Testis (tissue), 3 donors: ENCODE results near the gene FOXP4. TPM values are rescaled to one million over a fixed set of nuclear protein-coding genes. Genes with fewer than 3 reads are reported as not detected.

Experiments used
- DNase-seq: peaks from one replicate; pipeline ENCODE4 v3.0.0-alpha.2; 2019
- H3K27ac ChIP-seq, 2 donors: fragments of 200-600 bp; sonication (generic); one replicate each; pipeline ENCODE4 v1.5.1; 2019
- H3K27me3 ChIP-seq: fragments of 200-600 bp; sonication (generic); one replicate; pipeline ENCODE4 v1.5.1; 2019
- H3K36me3 ChIP-seq: fragments of 200-600 bp; sonication (generic); one replicate; pipeline ENCODE4 v1.5.1; 2017; ENCODE audit warnings: low read depth; ENCODE audit errors: missing control alignments
- H3K4me1 ChIP-seq: fragments of 200-600 bp; sonication (generic); one replicate; pipeline ENCODE4 v1.5.1; 2019
- H3K4me3 ChIP-seq, 2 donors: fragments of 200-600 bp; sonication (generic); one replicate each; pipeline ENCODE4 v1.5.1; 2017 to 2019
- H3K9me3 ChIP-seq: fragments of 200-600 bp; sonication (generic); one replicate; pipeline ENCODE4 v1.5.1; 2017
- POLR2A ChIP-seq: fragments of 450-650 bp; IDR thresholded peaks from one replicate; pipeline ENCODE4 v1.6.1; 2017; ENCODE audit warnings: antibody characterized with exemption, mild to moderate bottlenecking, moderate library complexity
- WGBS, 2 donors: methylation state at CpG; one replicate each; pipeline ENCODE4 v1.1.5; 2018; 5-methylcytosine and 5-hydroxymethylcytosine counted together
- intact Hi-C: fragments of 100-400 bp; cut with DNase I; formaldehyde crosslinking; loops from one replicate; pipeline ENCODE4 v1.15.1; 2023; ENCODE audit warnings: low total_unique reads
- polyA plus RNA-seq: library from polyadenylated mRNA; stranded (reverse); fragments of 350-450 nt; fragmentation: Illumina TruSeq; extraction: RNeasy Lipid Tissue Mini Kit (QIAGEN cat#74804); gene quantifications from one replicate; pipeline ENCODE4 v1.2.3, GENCODE V29; 2014; ENCODE audit warnings: low read depth, low replicate concordance; ENCODE audit not compliant: insufficient read depth
- total RNA-seq, 2 donors: library from RNA; depleted of rRNA; stranded (reverse); fragments of >200 nt; gene quantifications; one replicate each; pipeline ENCODE4 v1.2.3, GENCODE V29; 2016
- TF ChIP-seq, protein P1 (sequence below), 3 experiments: fragments of 450-650 bp in 2 of 3; fragments of 200-600 bp in 1 of 3; sonication (generic) in 1 of 3; IDR thresholded peaks; one replicate each; pipeline ENCODE4 v1.5.1; 2016 to 2019; ENCODE audit warnings: antibody characterized with exemption in 3 of 3, mild to moderate bottlenecking in 2 of 3, moderate library complexity in 1 of 3

Gene FOXP4
- total and polyA plus RNA-seq, 3 donors from 2014 or later = 38.0 to 50.2 (median 39.7) TPM

DNA sequence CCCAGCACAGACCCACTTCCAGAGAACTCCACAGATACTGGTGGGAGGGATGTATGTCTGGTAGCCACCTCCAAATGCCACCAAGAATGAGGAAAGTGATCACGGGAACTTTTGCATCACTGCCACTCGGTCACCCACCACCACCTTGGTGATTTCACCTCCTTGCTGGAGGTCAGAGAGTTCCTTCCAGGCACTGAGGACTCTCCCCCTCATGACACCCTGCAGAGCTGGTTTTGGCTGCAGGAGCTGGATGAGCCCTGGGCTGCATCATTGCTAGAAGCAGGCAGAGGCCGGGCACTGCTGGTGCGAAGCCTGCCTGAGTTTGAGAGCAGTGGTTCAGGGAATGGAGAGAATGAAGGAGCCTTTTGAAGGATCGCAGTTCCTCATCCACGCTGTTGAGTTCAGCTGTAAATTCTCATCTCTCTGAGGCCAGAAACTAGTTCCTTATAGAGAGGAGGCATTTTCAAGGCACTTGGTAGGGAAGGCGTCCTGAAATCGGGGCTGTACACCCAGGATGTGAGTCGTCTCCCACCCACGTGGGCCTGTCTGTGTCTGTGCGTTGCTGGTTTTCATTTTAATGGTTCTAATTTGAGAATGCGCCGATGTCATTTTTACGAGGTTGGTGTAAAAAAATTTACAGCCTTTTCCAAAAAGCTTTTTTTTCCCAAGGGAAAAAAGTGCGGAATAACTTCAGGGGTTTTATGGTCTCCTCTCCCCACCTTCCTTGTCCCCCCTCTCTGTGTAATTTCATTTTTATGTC, 25.0 kb downstream of the FOXP4 start:
- Histone ChIP-seq H3K27ac (no peak overlapping the region), H3K9me3 (no peaks in the 10 kb centered on the region), H3K36me3 (no peaks in the 10 kb centered on the region), H3K27me3 (no peaks in the 10 kb centered on the region), H3K4me1 (peaks cover 13% of the 10 kb centered on the region), H3K4me3 (no peak overlapping the region)
- TF ChIP-seq, protein P1, sequence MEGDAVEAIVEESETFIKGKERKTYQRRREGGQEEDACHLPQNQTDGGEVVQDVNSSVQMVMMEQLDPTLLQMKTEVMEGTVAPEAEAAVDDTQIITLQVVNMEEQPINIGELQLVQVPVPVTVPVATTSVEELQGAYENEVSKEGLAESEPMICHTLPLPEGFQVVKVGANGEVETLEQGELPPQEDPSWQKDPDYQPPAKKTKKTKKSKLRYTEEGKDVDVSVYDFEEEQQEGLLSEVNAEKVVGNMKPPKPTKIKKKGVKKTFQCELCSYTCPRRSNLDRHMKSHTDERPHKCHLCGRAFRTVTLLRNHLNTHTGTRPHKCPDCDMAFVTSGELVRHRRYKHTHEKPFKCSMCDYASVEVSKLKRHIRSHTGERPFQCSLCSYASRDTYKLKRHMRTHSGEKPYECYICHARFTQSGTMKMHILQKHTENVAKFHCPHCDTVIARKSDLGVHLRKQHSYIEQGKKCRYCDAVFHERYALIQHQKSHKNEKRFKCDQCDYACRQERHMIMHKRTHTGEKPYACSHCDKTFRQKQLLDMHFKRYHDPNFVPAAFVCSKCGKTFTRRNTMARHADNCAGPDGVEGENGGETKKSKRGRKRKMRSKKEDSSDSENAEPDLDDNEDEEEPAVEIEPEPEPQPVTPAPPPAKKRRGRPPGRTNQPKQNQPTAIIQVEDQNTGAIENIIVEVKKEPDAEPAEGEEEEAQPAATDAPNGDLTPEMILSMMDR (IDR thresholded peaks at IDR 0.05) = no peak
- TF ChIP-seq POLR2A = no peak
- intact Hi-C loops = no loop called here
- 84 to 87% methylated on average over 11 to 15 of the region's 15 CpGs for WGBS, 2 donors
- DNase-seq = no peak

DNA sequence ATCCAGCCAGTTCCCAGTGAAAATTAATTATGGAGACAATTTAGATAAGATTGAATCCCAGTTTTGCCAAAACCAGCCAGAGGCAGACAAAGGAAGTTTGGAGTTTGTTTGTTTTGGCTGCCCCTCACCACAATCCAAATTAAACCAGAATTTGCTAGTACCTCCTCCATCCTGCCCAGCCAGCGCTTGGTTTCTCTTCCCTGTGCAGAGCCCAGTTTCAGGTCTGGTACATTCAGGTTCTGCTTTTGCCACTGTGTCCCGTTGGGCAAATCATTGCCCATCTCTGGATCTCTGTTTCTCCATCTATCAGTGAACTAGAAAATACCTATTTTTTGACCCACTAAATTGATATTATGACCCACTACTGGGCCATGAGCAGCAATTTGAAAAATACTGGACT, 26.4 kb downstream of the FOXP4 start:
- DNase-seq = no peak
- Histone ChIP-seq H3K36me3 (no peaks in the 10 kb centered on the region), H3K27me3 (no peaks in the 10 kb centered on the region), H3K4me1 (peaks cover 5% of the 10 kb centered on the region), H3K4me3 (no peak overlapping the region), H3K9me3 (no peaks in the 10 kb centered on the region), H3K27ac (no peak overlapping the region)
- no peak for TF ChIP-seq POLR2A
- TF ChIP-seq, protein P1 (IDR thresholded peaks at IDR 0.05) = no peak
- intact Hi-C loops = no loop called here
- WGBS, 2 donors = 84 to 90% methylated on average over 2 of the region's 2 CpGs

DNA sequence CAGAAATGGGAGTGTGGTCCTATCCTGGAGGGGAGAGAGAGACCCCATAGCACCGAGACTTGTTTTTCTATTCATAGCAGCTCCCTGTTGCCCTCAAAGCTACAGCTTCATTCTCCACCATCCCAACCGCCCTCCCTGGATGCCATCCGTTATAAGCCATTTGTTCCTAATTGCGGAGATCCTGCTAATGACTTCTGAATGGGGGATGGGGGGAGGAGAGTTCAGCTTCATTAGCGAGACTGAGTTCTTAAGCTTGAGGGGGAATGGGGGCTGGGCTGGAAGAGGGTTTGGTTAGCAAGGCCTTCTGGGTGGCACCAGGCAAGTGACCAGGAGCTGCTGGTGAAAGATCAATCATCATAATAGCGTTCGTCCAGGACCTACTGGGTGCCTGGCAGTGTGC, 27.1 kb downstream of the FOXP4 start:
- H3K4me1 ChIP-seq = peaks cover 4% of the 10 kb centered on the region
- DNase-seq = no peak
- no peaks in the 10 kb centered on the region for H3K27me3 ChIP-seq
- TF ChIP-seq POLR2A = no peak
- TF ChIP-seq, protein P1 (IDR thresholded peaks at IDR 0.05) = no peak
- H3K36me3 ChIP-seq = no peaks in the 10 kb centered on the region
- intact Hi-C loops = no loop called here
- H3K27ac ChIP-seq = no peak overlapping the region
- H3K9me3 ChIP-seq = no peaks in the 10 kb centered on the region
- no peak overlapping the region for H3K4me3 ChIP-seq
- WGBS, 2 donors = 90 to 96% methylated on average over 7 of the region's 7 CpGs

DNA sequence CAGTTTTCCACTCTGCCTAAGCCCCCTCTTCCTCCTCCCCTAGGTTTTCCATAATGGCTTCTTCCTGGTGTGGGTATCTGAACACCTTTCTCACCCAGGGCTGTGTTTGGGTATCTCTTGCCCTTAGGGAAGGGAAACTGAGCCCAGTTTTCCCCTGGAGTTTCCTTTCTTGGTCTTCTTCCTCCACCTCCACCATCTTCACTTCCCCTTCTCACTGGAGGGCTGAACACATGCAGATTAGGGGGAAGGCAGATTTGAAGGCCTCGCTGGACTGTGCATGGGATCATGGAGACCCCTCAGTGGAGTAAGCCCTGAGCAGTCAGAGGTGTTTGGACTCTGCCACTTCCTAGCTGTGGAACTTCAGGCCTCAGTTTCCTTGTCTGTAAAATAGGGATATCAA, 27.8 kb downstream of the FOXP4 start:
- no peaks in the 10 kb centered on the region for H3K9me3 ChIP-seq
- no peaks in the 10 kb centered on the region for H3K4me1 ChIP-seq
- no peak overlapping the region for H3K27ac ChIP-seq
- intact Hi-C loops = no loop called here
- H3K36me3 ChIP-seq = no peaks in the 10 kb centered on the region
- TF ChIP-seq, protein P1 (IDR thresholded peaks at IDR 0.05) = no peak
- TF ChIP-seq POLR2A = no peak
- WGBS, 2 donors = 94% methylated on average over 1 of the region's 1 CpG; no CpG with 5 or more reads in 1 of the 2 donors
- H3K27me3 ChIP-seq = no peaks in the 10 kb centered on the region
- DNase-seq = no peak
- H3K4me3 ChIP-seq = no peak overlapping the region

DNA sequence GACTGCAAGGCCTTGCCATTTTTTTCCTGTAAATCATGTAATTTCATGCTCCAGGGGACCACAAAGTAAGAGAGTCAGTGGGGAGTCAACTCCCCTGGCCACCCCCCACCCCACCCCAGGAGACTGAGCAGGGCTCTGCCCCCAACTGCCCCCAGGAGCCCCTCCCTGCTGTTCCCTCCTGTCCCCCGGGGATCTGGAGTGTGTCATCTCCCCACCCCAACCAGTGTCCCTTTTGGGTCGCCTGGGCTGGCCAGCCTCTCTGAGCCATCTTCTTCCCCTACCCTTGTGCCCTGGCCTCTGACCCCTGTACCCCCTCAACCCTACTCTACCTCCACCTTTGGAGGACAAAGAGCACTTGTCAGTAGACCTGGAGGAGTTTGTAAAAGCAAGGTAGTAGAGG, 29.4 kb downstream of the FOXP4 start:
- intact Hi-C loops = no loop called here
- WGBS, 2 donors = 75 to 95% methylated on average over 2 of the region's 2 CpGs
- no peak for DNase-seq
- Histone ChIP-seq H3K27ac (no peak overlapping the region), H3K27me3 (no peaks in the 10 kb centered on the region), H3K36me3 (no peaks in the 10 kb centered on the region), H3K4me3 (no peak overlapping the region), H3K9me3 (no peaks in the 10 kb centered on the region), H3K4me1 (no peaks in the 10 kb centered on the region)
- TF ChIP-seq POLR2A = no peak
- TF ChIP-seq, protein P1 (IDR thresholded peaks at IDR 0.05) = no peak
